NB4 (cell line): ENCODE data around the gene GNB2.
A peak's percentile ranks its signal among the peaks of the same experiment; 100 is the strongest.

Experiments
- DNase-seq: peaks from one replicate; pipeline ENCODE4 v3.0.0; 2010; ENCODE audit warnings: low read depth
- H3K4me3 ChIP-seq: one replicate; pipeline ENCODE4 v1.5.1; 2011; ENCODE audit warnings: mild to moderate bottlenecking, low read depth, low read length, moderate library complexity
- MYC ChIP-seq: IDR thresholded peaks from 2 replicates; pipeline ENCODE4 v1.6.1; 2011; ENCODE audit warnings: low read depth, low read length
- POLR2A ChIP-seq: IDR thresholded peaks from 2 replicates; pipeline ENCODE4 v1.6.1; 2011; ENCODE audit warnings: mild to moderate bottlenecking; ENCODE audit not compliant: insufficient read length; ENCODE audit errors: extremely low read depth
- TF ChIP-seq, protein P1 (sequence below): IDR thresholded peaks from one replicate; pipeline ENCODE4 v1.5.1; 2012; ENCODE audit warnings: low read depth, low read length
- TF ChIP-seq, protein P2 (sequence below): IDR thresholded peaks from 2 replicates; pipeline ENCODE4 v1.6.1; 2011; ENCODE audit warnings: low read depth, low read length

GNB2 gene

DNA sequence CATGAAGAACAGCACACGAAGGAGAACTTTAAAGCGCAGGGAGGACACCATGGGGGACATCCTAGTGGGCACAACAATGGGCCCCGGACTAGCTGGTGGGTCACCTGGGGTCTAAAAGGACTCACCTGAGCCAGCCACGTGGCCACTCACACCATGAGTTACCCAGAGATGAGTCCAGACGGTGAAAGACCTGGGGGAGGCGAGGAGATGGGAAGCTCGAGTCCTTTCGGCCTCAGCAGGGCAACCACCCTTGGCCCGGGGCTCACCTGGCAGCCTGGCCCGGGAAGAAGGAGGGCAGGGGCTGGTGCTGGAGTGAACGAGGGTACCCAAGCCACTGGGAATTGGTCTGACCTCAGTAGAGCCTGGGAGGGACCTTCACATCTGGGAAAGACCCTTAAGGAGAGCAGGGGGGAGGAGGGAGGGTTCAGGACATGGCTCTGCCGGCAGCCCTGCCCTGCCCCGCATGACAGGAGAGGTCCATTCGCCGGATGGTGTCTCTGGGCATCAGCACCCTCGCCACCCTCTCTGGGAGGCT, 14.9 kb downstream of the GNB2 start:
- no peak for TF ChIP-seq MYC
- TF ChIP-seq, protein P1, sequence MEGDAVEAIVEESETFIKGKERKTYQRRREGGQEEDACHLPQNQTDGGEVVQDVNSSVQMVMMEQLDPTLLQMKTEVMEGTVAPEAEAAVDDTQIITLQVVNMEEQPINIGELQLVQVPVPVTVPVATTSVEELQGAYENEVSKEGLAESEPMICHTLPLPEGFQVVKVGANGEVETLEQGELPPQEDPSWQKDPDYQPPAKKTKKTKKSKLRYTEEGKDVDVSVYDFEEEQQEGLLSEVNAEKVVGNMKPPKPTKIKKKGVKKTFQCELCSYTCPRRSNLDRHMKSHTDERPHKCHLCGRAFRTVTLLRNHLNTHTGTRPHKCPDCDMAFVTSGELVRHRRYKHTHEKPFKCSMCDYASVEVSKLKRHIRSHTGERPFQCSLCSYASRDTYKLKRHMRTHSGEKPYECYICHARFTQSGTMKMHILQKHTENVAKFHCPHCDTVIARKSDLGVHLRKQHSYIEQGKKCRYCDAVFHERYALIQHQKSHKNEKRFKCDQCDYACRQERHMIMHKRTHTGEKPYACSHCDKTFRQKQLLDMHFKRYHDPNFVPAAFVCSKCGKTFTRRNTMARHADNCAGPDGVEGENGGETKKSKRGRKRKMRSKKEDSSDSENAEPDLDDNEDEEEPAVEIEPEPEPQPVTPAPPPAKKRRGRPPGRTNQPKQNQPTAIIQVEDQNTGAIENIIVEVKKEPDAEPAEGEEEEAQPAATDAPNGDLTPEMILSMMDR: no peak
- no peak for DNase-seq
- no peak overlapping the region for H3K4me3 ChIP-seq

DNA sequence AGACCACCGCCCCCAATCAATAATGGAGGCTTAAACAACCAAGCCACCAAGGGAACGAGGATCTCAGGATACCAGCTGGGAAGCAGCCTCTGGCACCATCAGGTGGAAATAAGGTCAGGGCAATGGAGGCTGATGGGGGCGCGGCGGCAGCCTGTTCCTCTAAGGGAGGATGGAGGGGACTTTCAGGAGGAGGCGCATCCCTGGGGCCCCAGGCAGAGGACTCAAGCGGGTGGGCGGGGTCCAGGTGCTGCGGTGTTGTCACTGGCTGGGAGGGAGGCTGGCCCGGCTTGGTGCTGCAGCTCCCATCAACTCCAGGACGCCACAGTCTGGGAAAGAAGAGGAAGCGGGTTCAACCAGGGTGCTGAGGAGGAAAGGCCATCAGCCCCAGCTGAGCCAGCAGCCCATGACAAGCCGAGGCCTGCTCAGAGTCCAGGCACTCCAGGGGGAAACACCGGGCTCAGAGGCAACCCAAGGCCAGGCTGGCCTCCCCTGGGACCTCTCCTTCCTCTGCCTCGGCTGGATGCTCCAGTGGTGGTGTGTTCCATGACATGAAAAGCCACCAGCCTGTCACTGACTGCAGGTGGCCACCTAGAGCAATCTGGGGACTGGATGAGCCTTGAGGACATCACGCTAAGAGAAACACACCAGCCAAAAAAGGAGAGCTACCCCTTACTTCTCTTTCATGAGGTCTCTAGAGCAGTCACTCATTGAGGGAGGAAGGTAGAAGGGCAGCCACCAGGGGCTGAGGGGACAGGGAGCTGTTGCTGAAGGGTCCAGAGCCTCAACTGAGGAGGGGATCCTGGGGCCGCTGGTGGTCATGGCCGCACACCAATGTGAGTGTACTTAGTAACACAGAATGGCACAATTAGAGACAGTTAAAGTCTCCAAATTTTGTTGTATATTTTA, 15.9 kb downstream of the GNB2 start:
- TF ChIP-seq, protein P1: peak; percentile 7
- no peak for TF ChIP-seq MYC
- TF ChIP-seq, protein P2, sequence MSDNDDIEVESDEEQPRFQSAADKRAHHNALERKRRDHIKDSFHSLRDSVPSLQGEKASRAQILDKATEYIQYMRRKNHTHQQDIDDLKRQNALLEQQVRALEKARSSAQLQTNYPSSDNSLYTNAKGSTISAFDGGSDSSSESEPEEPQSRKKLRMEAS: no peak
- no peak overlapping the region for H3K4me3 ChIP-seq
- peak; percentile 52 for DNase-seq

DNA sequence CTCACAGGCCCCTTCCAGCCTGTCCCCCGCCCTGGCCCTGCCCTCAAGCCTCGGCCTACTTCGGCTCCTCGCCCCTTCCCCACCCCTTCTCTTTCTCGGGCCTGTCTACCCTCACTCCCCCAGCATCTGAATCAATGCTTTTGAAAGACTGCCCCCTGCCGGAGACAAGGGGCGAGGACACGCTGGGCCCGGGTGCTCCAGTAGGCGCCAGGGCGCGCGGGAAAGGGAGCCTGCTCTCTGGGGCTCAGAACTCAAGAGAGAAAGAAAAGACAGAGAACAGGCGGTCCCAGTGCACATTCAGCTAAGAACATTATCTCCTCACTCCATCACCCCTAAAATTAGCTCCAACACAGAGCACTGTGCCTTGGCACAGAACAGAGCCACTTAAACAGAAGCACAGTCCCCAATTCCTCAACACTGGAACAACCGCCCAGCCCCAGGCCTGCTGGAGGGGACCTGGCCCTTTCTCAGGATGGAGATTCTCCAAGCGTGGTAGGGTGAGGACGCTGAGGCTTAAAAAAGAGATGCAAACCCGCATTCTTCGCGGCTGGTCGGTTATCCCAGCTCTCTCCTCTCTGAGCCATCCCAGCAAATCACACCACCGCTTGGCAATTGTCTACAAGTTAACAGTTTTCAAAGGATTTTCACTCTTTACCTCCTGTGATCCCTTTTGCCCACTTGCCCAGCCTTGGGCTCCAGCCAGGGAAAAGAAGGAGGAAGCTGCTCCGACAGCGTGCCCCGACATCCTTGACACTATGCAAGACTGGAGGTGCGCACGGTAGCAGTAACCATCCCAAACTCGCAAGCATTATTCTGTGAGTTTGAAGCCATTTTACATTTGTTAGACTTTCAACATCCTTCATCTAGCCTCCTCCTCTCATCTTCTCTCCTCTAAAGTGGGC, 18.4 kb downstream of the GNB2 start:
- TF ChIP-seq, protein P1: peak; percentile 97
- TF ChIP-seq, protein P2: peak; percentile 86
- TF ChIP-seq MYC (peak; percentile 84), POLR2A (no peak)
- peak; percentile 92 for DNase-seq
- peak overlapping the region; percentile 66 for H3K4me3 ChIP-seq

DNA sequence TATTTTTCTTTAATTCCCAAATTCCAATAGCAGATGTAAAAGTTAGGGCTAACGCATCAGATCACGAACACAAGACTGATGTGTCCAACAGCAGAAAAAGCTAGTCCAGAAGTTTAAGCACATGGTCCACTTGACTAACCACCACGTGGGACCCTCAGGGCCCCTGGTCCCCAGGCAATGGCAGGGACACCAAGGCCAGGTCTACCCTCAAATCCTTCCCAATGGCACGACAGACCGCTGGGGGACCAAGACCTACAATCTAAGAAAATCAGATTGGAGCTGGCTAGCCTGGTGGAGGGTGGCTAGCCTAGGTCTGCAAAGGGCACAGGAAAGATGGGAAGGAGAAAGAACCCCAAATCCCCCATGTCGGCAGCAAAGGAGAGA, 19.0 kb downstream of the GNB2 start:
- H3K4me3 ChIP-seq: peak overlapping the region; percentile 66
- DNase-seq: peak; percentile 36
- TF ChIP-seq MYC: no peak
- no peak for TF ChIP-seq POLR2A
- TF ChIP-seq, protein P2: peak; percentile 90
- TF ChIP-seq, protein P1: no peak

DNA sequence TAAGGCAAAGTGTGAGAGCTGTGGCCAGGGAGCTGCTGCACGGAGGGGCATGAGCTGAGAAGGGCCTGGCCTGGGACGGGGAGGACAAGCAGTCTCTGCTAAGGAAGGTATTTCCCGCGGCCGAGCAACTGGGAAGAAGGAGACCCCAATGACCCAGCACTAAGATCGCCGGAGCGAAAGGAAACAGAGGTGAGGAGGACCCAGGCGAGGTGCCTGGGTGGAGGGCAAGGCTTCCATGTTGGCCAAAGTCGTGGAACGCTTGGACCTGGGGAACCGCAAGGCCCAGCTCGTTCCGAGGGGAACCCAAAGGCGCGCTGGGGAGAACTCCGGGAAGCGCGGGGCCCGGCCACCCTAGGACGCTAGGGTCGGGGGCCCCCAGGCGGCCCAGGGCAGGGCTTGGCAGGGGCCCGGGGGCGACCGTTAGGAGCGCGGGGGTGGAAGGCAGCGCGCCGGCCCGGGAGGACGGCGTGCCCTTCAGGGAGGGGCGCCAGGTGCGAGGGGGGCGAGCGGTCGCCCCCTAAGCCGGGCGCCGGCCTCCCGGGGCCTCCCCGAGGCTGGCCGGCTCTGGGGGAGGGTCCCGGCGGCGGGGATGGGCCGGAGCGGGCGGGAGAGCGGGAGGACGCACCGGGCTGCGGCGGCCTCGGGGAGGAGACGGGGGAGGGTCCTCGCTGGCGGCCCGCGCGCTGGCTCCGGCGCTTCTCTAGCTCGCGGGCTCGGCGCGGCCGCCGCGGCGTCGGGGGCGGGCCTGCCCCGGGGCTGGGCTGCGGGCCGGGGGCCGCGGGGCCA, 20.0 kb downstream of the GNB2 start:
- peak overlapping the region; percentile 66 for H3K4me3 ChIP-seq
- TF ChIP-seq, protein P2: no peak
- TF ChIP-seq, protein P1: no peak
- no peak for TF ChIP-seq MYC
- no peak for TF ChIP-seq POLR2A
- peak; percentile 65 for DNase-seq
